GM18511 (cell line): ENCODE data around the gene TXNDC9.
A peak's percentile ranks its signal among the peaks of the same experiment; 100 is the strongest.
"Not testable (repeated sequence)": the region's sequence is repeated elsewhere in the genome, so short reads cannot be mapped to it uniquely, and the experiment has no call there.

Experiments used
- ATAC-seq: cut with Tn5 transposase; IDR thresholded peaks from one replicate; pipeline ENCODE4 v1.9.1; 2021; ENCODE audit warnings: mild to moderate bottlenecking, moderate library complexity; ENCODE audit not compliant: unreplicated experiment

Gene TXNDC9

GRCh38 chr2:99336804-99337112 is 625 bp upstream of the TXNDC9 start:
- peak; percentile 19 for ATAC-seq

GRCh38 chr2:99325384-99325783 is 10.7 kb downstream of the TXNDC9 start:
- no peak for ATAC-seq

- not testable (repeated sequence) for ATAC-seq
Observed at GRCh38 chr2:99317873-99318200, 18.3 kb downstream of the TXNDC9 start.

GRCh38 chr2:99317161-99317872 is 18.8 kb downstream of the TXNDC9 start:
- no peak for ATAC-seq

GRCh38 chr2:99301097-99301496 is 35.0 kb downstream of the TXNDC9 start, which contains the start of gene LYG1:
TSS of gene LYG1 (minus strand) at chr2:99301197. CDS start at chr2:99295670, 5,527 bp downstream.
- ATAC-seq = not testable (repeated sequence)

GRCh38 chr2:99299580-99299979 is 36.6 kb downstream of the TXNDC9 start:
- ATAC-seq = no peak

- ATAC-seq = no peak
Observed at GRCh38 chr2:99297994-99298393, 38.1 kb downstream of the TXNDC9 start.

- no peak for ATAC-seq
Observed at GRCh38 chr2:99285526-99285925, 50.6 kb downstream of the TXNDC9 start.

- ATAC-seq = no peak
Observed at GRCh38 chr2:99279969-99280695, 56.0 kb downstream of the TXNDC9 start.

GRCh38 chr2:99278793-99279291 is 57.3 kb downstream of the TXNDC9 start:
- ATAC-seq = no peak

- not testable (repeated sequence) for ATAC-seq
Observed at GRCh38 chr2:99278195-99278765, 57.9 kb downstream of the TXNDC9 start.

GRCh38 chr2:99275882-99276281 is 60.3 kb downstream of the TXNDC9 start:
- ATAC-seq = no peak
